Psoas muscle (tissue), 8 donors: ENCODE measurements around the gene WNT9B. TPM values are rescaled to one million over a fixed set of nuclear protein-coding genes. Genes with fewer than 3 reads are reported as not detected.

Experiments
- ATAC-seq, 4 donors: fragments of 200-7000 bp; cut with Tn5 transposase; one replicate each; pipeline ENCODE4 v1.9.1; 2020; ENCODE audit warnings: moderate library complexity in 3 of 4, mild to moderate bottlenecking in 2 of 4
- DNase-seq, 2 donors: peaks; one replicate each; pipeline ENCODE4 v3.0.0-alpha.2; 2020
- H3K27ac ChIP-seq: fragments of 200-600 bp; one replicate; pipeline ENCODE4 v1.8.0; 2022
- H3K27me3 ChIP-seq, 3 donors: fragments of 200-600 bp in 1 of 3; one replicate each; pipeline versions ENCODE4 v1.6.1 to v1.8.0; 2013 to 2022; ENCODE audit warnings: low read length in 2 of 3, mild to moderate bottlenecking in 2 of 3, moderate library complexity in 1 of 3; ENCODE audit not compliant: insufficient read depth in 3 of 3
- H3K36me3 ChIP-seq, 2 donors: fragments of 200-600 bp in 1 of 2; one replicate each; pipeline versions ENCODE4 v1.6.1 to v1.8.0; 2013 to 2022; ENCODE audit warnings: low read depth in 1 of 2, mild to moderate bottlenecking in 1 of 2, moderate library complexity in 1 of 2; ENCODE audit not compliant: insufficient read depth in 1 of 2
- H3K4me1 ChIP-seq: fragments of 200-600 bp; one replicate; pipeline ENCODE4 v1.8.0; 2022
- H3K4me3 ChIP-seq: fragments of 200-600 bp; one replicate; pipeline ENCODE4 v1.8.0; 2022; ENCODE audit warnings: mild to moderate bottlenecking
- H3K9me3 ChIP-seq: fragments of 200-600 bp; one replicate; pipeline ENCODE4 v1.8.0; 2022
- WGBS, 3 donors: extraction: QIAGEN DNeasy Blood & Tissue Kit; methylation state at CpG; one replicate each; pipeline versions ENCODE4 v1.1.6 to v1.1.7; 2013; 5-methylcytosine and 5-hydroxymethylcytosine counted together
- intact Hi-C, 2 donors: fragments of 100-400 bp; cut with DNase I; formaldehyde crosslinking; loops; one replicate each; pipeline versions ENCODE4 v1.11.0 to v1.14.2; 2022
- polyA plus RNA-seq, 3 donors: library from polyadenylated mRNA; stranded (reverse); fragments of 200-250 nt; gene quantifications; one replicate each; pipeline ENCODE4 v1.2.3, GENCODE V29; 2013
- total RNA-seq, 4 donors: library from RNA; stranded (reverse); fragmentation: NEBNext Ultra II Directional in 2 of 4; extraction: Animal tissue kit (Norgen Biotek cat#: 25700) in 2 of 4; gene quantifications; one replicate each; pipeline versions ENCODE4 v1.2.1 to v1.2.4, GENCODE V29; 2021 to 2023
- TF ChIP-seq, protein P1 (sequence below): fragments of 200-600 bp; IDR thresholded peaks from one replicate; pipeline ENCODE4 v1.8.0; 2022; ENCODE audit warnings: antibody characterized with exemption
- donor health status: healthy with polysubstance abuse.
- donor health status: DM: no; HTN: no; CAD: no; lungs with moderate emphysema.
- donor health status: Bipolar disorder and iron deficiency.
- donor health status: healthy.
- donor health status: DM: yes; HTN: yes; CAD: no.
- donor health status: DM: no; HTN: no; CAD: no.
- donor health status: DM: no; HTN: no; CAD: no.
- donor health status: DM: yes; HTN: yes; CAD: no.

WNT9B gene
- total and polyA plus RNA-seq, 7 donors, result 0.05 to 0.32 (median 0.13) TPM; not detected in 3

- ATAC-seq (no peak), DNase-seq (no peak)
- no peaks in the 10 kb centered on the region for H3K36me3 ChIP-seq
- TF ChIP-seq, protein P1, sequence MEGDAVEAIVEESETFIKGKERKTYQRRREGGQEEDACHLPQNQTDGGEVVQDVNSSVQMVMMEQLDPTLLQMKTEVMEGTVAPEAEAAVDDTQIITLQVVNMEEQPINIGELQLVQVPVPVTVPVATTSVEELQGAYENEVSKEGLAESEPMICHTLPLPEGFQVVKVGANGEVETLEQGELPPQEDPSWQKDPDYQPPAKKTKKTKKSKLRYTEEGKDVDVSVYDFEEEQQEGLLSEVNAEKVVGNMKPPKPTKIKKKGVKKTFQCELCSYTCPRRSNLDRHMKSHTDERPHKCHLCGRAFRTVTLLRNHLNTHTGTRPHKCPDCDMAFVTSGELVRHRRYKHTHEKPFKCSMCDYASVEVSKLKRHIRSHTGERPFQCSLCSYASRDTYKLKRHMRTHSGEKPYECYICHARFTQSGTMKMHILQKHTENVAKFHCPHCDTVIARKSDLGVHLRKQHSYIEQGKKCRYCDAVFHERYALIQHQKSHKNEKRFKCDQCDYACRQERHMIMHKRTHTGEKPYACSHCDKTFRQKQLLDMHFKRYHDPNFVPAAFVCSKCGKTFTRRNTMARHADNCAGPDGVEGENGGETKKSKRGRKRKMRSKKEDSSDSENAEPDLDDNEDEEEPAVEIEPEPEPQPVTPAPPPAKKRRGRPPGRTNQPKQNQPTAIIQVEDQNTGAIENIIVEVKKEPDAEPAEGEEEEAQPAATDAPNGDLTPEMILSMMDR, result no peak
- no peaks in the 10 kb centered on the region for H3K27me3 ChIP-seq
- H3K4me3 ChIP-seq, result no peak overlapping the region
- intact Hi-C loops, result no loop called here
- H3K27ac ChIP-seq, result no peak overlapping the region
- H3K9me3 ChIP-seq, result no peaks in the 10 kb centered on the region
- WGBS, 3 donors, result 62 to 74% (median 67%) methylated on average over 7 of the region's 7 CpGs
- no peaks in the 10 kb centered on the region for H3K4me1 ChIP-seq
These were observed 22.7 kb downstream of the WNT9B start for GRCh38 chr17:46873941-46874645.

- no peaks in the 10 kb centered on the region for H3K9me3 ChIP-seq
- no peaks in the 10 kb centered on the region for H3K4me1 ChIP-seq
- DNase-seq, result no peak
- TF ChIP-seq, protein P1, result no peak
- H3K27ac ChIP-seq, result no peak overlapping the region
- ATAC-seq, result no peak
- no peaks in the 10 kb centered on the region for H3K36me3 ChIP-seq
- 79 to 86% (median 84%) methylated on average over 16 of the region's 16 CpGs for WGBS, 3 donors
- intact Hi-C loops, result loop anchor here in 1 of 2 donors (5.0 kb wide), 1 partner anchor 457 kb away; no protein-coding TSS in a partner anchor
- no peaks in the 10 kb centered on the region for H3K27me3 ChIP-seq
- no peak overlapping the region for H3K4me3 ChIP-seq
These were observed 23.5 kb downstream of the WNT9B start for GRCh38 chr17:46874906-46875305.

DNA sequence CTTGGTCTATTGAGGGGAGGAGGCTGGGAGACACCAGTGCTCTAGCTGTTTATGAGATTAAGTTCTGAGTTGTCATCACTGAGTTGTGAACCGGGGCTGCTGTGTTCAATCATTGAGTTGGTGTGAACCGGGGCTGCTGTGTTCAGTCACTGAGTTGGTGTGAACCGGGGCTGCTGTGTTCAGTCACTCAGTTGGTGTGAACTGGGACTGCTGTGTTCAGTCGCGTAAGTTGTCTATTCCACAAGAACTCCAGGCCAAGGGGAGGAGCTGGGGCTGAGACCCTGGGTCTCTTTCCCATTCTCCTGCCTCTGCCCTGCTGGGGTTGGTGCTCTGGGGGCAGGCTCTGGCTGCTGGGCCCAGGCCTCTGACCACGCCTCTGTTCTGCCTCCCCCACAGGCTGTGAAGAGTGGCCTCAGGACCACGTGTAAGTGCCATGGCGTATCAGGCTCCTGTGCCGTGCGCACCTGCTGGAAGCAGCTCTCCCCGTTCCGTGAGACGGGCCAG lies 24.5 kb downstream of the WNT9B start:
- intact Hi-C loops, result loop anchor here in 1 of 2 donors (5.0 kb wide), 1 partner anchor 456 kb away; no protein-coding TSS in a partner anchor
- 81 to 82% (median 82%) methylated on average over 13 of the region's 13 CpGs for WGBS, 3 donors
- TF ChIP-seq, protein P1, result no peak
- Histone ChIP-seq H3K27ac (no peak overlapping the region), H3K27me3 (no peaks in the 10 kb centered on the region), H3K36me3 (no peaks in the 10 kb centered on the region), H3K9me3 (no peaks in the 10 kb centered on the region), H3K4me3 (no peak overlapping the region), H3K4me1 (no peaks in the 10 kb centered on the region)
- ATAC-seq (no peak), DNase-seq (no peak)

GRCh38 chr17:46876353-46876887 lies 25.0 kb downstream of the WNT9B start:
- Histone ChIP-seq H3K27ac (no peak overlapping the region), H3K4me1 (no peaks in the 10 kb centered on the region), H3K36me3 (no peaks in the 10 kb centered on the region), H3K4me3 (no peak overlapping the region), H3K9me3 (no peaks in the 10 kb centered on the region), H3K27me3 (no peaks in the 10 kb centered on the region)
- no peak for DNase-seq
- ATAC-seq, result no peak
- TF ChIP-seq, protein P1, result no peak
- 52 to 65% (median 56%) methylated on average over 11 to 12 of the region's 12 CpGs for WGBS, 3 donors
- intact Hi-C loops, result loop anchor here in 1 of 2 donors (5.0 kb wide), 1 partner anchor 456 kb away; no protein-coding TSS in a partner anchor
